Osteocyte (in vitro differentiated cells): ENCODE data around the gene TIGAR. TPM values are rescaled to one million over a fixed set of nuclear protein-coding genes. Genes with fewer than 3 reads are reported as not detected.

Experiments used
- DNase-seq: peaks from one replicate; pipeline ENCODE4 v3.0.0; 2021; ENCODE audit warnings: mixed read lengths; ENCODE audit not compliant: unreplicated experiment; ENCODE audit errors: extremely low spot score
- H3K27ac Mint-ChIP-seq: one replicate; pipeline ENCODE4 v1.8.0; 2021; ENCODE audit warnings: mild to moderate bottlenecking, mixed read lengths; ENCODE audit not compliant: unreplicated experiment
- H3K27me3 Mint-ChIP-seq: one replicate; pipeline ENCODE4 v1.8.0; 2021; ENCODE audit warnings: mixed read lengths; ENCODE audit not compliant: unreplicated experiment
- H3K36me3 Mint-ChIP-seq: one replicate; pipeline ENCODE4 v1.8.0; 2021; ENCODE audit warnings: mixed read lengths; ENCODE audit not compliant: unreplicated experiment
- H3K4me1 Mint-ChIP-seq: one replicate; pipeline ENCODE4 v1.8.0; 2021; ENCODE audit warnings: mixed read lengths; ENCODE audit not compliant: unreplicated experiment
- H3K4me3 Mint-ChIP-seq: one replicate; pipeline ENCODE4 v1.8.0; 2021; ENCODE audit warnings: mild to moderate bottlenecking, moderate library complexity, mixed read lengths; ENCODE audit not compliant: unreplicated experiment
- H3K9me3 Mint-ChIP-seq: one replicate; pipeline ENCODE4 v1.8.0; 2021; ENCODE audit warnings: mixed read lengths; ENCODE audit not compliant: unreplicated experiment
- total RNA-seq: library from RNA; stranded (reverse); gene quantifications from 2 replicates; pipeline ENCODE4 v1.2.1, GENCODE V29; 2021
- TF ChIP-seq, protein P1 (sequence below): fragments of 200-600 bp; sonication (generic); IDR thresholded peaks from 2 replicates; pipeline ENCODE4 v1.5.0; 2021; ENCODE audit warnings: antibody characterized with exemption, mild to moderate bottlenecking, moderate library complexity

Gene TIGAR
- total RNA-seq, 1 donor from 2014 or later, result 16.6 TPM

- Mint-ChIP-seq H3K4me1 (no peaks in the 10 kb centered on the region), H3K9me3 (no peaks in the 10 kb centered on the region), H3K4me3 (no peak overlapping the region), H3K27ac (no peak overlapping the region), H3K27me3 (peaks cover 28% of the 10 kb centered on the region), H3K36me3 (no peaks in the 10 kb centered on the region)
- TF ChIP-seq, protein P1, sequence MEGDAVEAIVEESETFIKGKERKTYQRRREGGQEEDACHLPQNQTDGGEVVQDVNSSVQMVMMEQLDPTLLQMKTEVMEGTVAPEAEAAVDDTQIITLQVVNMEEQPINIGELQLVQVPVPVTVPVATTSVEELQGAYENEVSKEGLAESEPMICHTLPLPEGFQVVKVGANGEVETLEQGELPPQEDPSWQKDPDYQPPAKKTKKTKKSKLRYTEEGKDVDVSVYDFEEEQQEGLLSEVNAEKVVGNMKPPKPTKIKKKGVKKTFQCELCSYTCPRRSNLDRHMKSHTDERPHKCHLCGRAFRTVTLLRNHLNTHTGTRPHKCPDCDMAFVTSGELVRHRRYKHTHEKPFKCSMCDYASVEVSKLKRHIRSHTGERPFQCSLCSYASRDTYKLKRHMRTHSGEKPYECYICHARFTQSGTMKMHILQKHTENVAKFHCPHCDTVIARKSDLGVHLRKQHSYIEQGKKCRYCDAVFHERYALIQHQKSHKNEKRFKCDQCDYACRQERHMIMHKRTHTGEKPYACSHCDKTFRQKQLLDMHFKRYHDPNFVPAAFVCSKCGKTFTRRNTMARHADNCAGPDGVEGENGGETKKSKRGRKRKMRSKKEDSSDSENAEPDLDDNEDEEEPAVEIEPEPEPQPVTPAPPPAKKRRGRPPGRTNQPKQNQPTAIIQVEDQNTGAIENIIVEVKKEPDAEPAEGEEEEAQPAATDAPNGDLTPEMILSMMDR, result no peak
- no peak for DNase-seq
Measured at GRCh38 chr12:4300883-4301282, 20.1 kb upstream of the TIGAR start.

GRCh38 chr12:4301932-4302501 is 19.0 kb upstream of the TIGAR start:
- Mint-ChIP-seq H3K27ac (no peak overlapping the region), H3K9me3 (no peaks in the 10 kb centered on the region), H3K4me1 (no peaks in the 10 kb centered on the region), H3K4me3 (no peak overlapping the region), H3K36me3 (no peaks in the 10 kb centered on the region), H3K27me3 (peaks cover 34% of the 10 kb centered on the region)
- no peak for DNase-seq
- TF ChIP-seq, protein P1, result no peak

DNA sequence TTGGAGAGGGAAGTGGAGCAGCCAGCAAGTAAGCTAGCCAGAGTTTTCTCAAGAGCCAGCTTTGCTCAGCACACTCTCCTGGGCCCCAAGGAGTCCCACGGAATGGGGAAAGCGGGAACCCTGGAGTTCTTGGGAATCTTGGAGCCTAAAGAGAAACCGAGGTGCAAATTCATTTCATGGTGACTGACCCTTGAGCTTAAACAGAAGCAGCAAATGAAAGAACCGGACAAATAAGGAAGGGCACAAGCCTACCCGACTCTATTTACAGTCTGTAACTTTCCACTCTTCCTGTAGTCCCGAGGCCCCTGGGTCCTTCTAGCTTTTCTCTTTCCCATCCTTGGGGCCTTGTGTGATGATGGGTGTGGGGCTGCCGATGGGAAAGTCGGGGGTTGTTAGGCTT is 18.1 kb upstream of the TIGAR start:
- H3K36me3 Mint-ChIP-seq, result no peaks in the 10 kb centered on the region
- H3K9me3 Mint-ChIP-seq, result no peaks in the 10 kb centered on the region
- peaks cover 36% of the 10 kb centered on the region for H3K27me3 Mint-ChIP-seq
- no peak for DNase-seq
- H3K4me3 Mint-ChIP-seq, result no peak overlapping the region
- peaks cover 2% of the 10 kb centered on the region for H3K4me1 Mint-ChIP-seq
- H3K27ac Mint-ChIP-seq, result no peak overlapping the region
- TF ChIP-seq, protein P1, result no peak

- no peak overlapping the region for H3K27ac Mint-ChIP-seq
- no peak for DNase-seq
- peaks cover 5% of the 10 kb centered on the region for H3K4me1 Mint-ChIP-seq
- H3K27me3 Mint-ChIP-seq, result peaks cover 36% of the 10 kb centered on the region
- H3K4me3 Mint-ChIP-seq, result no peak overlapping the region
- H3K9me3 Mint-ChIP-seq, result no peaks in the 10 kb centered on the region
- TF ChIP-seq, protein P1, result no peak
- H3K36me3 Mint-ChIP-seq, result no peaks in the 10 kb centered on the region
Measured at GRCh38 chr12:4303750-4304149, 17.3 kb upstream of the TIGAR start.

- peak overlapping the region; percentile 62 for H3K4me3 Mint-ChIP-seq
- DNase-seq, result peak; percentile 86
- peaks cover 24% of the 10 kb centered on the region for H3K27me3 Mint-ChIP-seq
- H3K27ac Mint-ChIP-seq, result no peak overlapping the region
- no peaks in the 10 kb centered on the region for H3K9me3 Mint-ChIP-seq
- H3K36me3 Mint-ChIP-seq, result no peaks in the 10 kb centered on the region
- peaks cover 5% of the 10 kb centered on the region for H3K4me1 Mint-ChIP-seq
- TF ChIP-seq, protein P1, result peak; percentile 82
Measured at GRCh38 chr12:4307593-4308333, 13.2 kb upstream of the TIGAR start.
